Body of pancreas (tissue), 4 donors: ENCODE results near the gene GRHL3.

ENCODE experiments used
- POLR2A ChIP-seq, 3 donors: fragments of 450-650 bp; IDR thresholded peaks; one replicate each; pipeline ENCODE4 v1.6.1; 2016; ENCODE audit warnings: antibody characterized with exemption in 3 of 3, mild to moderate bottlenecking in 2 of 3
- TF ChIP-seq, protein P1 (sequence below), 7 experiments: fragments of 450-650 bp in 4 of 7; fragments of 200-600 bp in 3 of 7; sonication (generic) in 3 of 7; IDR thresholded peaks; one replicate each; pipeline ENCODE4 v1.5.1; 2016 to 2019; ENCODE audit warnings: antibody characterized with exemption in 7 of 7

DNA sequence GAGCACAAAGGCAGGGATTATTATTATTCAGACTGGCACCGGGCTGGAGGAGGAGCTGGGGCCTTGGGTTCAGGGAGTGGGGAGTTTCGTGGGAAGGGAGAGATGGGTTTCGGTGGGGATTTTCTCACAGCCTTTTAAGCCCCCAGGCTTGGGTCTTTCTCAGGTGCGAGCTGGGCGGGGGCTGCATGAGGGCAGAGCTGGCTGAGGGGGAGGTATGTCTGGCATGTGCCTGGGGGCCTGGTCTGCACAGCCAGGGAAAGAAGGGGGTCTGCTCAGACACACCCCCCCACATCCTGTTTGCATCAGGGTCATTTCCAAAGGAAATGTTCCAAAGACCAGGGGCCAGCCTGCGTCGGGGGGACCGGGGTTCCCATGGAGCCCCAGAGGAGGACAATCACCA is 21.6 kb downstream of the GRHL3 start:
- TF ChIP-seq, protein P1, sequence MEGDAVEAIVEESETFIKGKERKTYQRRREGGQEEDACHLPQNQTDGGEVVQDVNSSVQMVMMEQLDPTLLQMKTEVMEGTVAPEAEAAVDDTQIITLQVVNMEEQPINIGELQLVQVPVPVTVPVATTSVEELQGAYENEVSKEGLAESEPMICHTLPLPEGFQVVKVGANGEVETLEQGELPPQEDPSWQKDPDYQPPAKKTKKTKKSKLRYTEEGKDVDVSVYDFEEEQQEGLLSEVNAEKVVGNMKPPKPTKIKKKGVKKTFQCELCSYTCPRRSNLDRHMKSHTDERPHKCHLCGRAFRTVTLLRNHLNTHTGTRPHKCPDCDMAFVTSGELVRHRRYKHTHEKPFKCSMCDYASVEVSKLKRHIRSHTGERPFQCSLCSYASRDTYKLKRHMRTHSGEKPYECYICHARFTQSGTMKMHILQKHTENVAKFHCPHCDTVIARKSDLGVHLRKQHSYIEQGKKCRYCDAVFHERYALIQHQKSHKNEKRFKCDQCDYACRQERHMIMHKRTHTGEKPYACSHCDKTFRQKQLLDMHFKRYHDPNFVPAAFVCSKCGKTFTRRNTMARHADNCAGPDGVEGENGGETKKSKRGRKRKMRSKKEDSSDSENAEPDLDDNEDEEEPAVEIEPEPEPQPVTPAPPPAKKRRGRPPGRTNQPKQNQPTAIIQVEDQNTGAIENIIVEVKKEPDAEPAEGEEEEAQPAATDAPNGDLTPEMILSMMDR (IDR thresholded peaks at IDR 0.05): no peak
- no peak for TF ChIP-seq POLR2A (IDR thresholded peaks at IDR 0.05)
